HG02885 (cell line): ENCODE data around the gene RIPPLY3.
"Not testable (repeated sequence)": the region's sequence is repeated elsewhere in the genome, so short reads cannot be mapped to it uniquely, and the experiment has no call there.

Source experiments
- ATAC-seq: cut with Tn5 transposase; IDR thresholded peaks from one replicate; pipeline ENCODE4 v1.9.1; 2021; ENCODE audit warnings: mild to moderate bottlenecking; ENCODE audit not compliant: unreplicated experiment, poor library complexity

The RIPPLY3 gene

DNA sequence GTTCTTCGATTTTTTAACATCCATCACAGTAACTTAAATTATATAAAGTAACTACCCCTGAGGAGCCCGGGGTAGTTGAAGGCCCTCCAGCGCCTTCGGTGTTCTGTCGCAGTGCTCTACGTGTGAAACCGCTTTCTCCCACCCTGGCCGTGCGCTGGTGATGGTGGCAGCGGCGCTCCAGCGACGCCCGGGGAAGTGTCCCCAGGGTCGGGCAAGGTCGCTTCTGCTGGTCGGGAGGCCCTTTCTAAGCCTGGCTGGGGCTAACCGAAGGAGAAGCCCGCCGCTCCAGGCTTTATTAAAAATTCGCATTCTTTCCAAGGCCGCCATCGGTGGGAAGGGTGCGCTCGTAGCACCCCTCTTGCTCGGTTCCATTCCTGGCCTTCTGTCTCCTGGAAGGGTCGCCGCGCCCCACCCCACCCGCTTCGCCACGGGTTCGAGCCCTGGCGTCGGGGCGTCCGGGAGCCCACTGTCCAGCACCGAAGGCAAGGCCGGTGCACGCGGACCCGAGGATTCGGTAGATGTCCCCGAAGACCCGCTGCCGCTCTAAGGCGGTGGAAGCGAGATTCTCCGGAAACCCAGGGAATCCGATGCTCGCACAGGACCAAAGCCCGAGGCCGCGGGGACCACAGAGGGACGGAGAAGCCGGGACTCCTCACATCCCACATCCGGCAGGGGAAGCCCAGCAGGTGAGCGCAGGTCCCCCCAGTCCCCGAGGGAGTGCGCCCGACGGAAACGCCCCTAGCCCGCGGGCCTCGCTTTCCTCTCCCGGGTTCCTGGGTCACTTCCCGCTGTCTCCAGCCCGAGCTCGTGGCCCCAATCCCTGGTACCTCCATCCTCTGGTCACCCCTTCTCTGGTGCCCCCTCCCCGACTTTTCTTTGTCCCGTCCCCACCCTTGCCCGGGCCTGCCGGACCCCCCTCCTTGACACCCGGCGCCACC lies 685 bp upstream of the RIPPLY3 start:
- no peak for ATAC-seq

DNA sequence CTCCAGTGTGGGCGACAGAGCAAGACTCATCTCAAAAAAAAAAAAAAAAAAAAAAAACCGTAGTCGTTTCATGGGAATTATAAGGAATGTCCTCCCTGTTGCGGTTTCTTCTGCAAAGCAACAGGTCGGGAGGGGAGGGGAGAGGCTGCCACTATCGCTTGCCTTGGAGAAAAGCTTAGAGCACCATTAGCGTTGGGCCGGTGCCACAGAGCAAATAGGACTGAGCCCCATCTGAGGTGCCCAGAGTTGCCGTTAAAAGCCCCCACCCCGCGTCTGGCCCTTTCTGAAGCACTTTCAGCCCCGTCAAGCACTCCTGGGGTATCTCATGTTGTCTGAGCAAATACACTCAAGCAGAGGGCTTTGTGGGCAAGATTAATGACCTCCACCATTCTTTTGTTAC lies 2.2 kb downstream of the RIPPLY3 start:
- ATAC-seq, result no peak

- peak; percentile 86 for ATAC-seq
These were observed 3.3 kb downstream of the RIPPLY3 start for GRCh38 chr21:37009740-37010341.

DNA sequence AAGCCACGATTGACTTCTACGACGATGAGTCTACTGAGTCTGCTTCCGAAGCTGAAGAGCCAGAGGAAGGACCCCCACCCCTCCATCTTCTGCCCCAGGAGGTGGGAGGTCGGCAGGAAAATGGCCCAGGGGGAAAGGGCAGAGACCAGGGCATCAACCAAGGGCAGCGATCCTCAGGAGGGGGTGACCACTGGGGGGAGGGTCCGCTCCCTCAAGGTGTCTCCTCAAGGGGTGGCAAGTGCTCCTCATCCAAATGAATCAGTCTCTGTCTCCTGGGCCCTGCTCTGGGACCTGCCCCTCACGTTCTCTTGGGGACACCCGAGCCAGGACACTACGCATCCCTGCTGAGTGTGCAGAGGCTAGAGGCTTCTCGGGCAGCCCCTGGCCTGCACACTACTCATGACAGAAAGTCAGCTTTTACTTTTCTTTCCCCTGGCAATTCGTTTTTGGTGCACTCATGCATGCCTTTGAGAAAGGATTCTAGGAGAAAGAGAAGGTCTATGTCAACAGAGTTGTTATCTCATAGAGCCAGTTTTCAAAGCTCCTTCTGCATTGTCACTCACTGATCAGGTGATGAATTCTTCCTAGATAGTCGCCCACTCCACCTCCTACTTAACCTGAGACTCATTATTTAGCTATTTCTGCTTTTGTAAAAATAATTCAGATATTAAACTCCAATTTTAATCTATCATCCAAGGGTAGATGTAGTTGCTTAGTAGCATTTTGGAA lies 11.6 kb downstream of the RIPPLY3 start:
- ATAC-seq, result no peak

GRCh38 chr21:37026499-37026898 lies 20.0 kb downstream of the RIPPLY3 start:
- no peak for ATAC-seq

- ATAC-seq, result no peak
These were observed 22.1 kb downstream of the RIPPLY3 start for GRCh38 chr21:37028570-37028969.

GRCh38 chr21:37030864-37031263 lies 24.4 kb downstream of the RIPPLY3 start:
- no peak for ATAC-seq

DNA sequence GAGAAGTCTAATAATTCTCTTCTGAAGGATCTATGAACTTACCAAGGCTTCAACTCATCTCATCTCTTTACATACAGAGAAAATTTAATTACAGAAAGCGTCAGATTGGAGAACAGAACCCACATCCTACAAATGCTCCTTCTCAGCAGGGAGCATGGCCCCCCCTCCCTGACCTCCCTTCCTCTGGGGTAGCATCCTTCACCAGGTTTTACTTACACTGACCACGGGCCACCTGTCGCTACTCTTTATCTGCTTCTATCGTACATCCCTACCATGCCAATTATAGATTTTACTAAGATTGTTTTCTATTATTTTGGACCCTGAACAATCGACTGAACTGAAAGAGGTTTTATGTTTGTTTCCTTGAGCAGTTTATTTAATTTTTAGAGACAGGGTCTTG lies 25.8 kb downstream of the RIPPLY3 start:
- no peak for ATAC-seq

GRCh38 chr21:37032877-37033471 lies 26.5 kb downstream of the RIPPLY3 start:
- no peak for ATAC-seq

GRCh38 chr21:37034394-37034793 lies 27.9 kb downstream of the RIPPLY3 start:
- ATAC-seq, result not testable (repeated sequence)

- ATAC-seq, result no peak
These were observed 29.7 kb downstream of the RIPPLY3 start for GRCh38 chr21:37036177-37036576.

DNA sequence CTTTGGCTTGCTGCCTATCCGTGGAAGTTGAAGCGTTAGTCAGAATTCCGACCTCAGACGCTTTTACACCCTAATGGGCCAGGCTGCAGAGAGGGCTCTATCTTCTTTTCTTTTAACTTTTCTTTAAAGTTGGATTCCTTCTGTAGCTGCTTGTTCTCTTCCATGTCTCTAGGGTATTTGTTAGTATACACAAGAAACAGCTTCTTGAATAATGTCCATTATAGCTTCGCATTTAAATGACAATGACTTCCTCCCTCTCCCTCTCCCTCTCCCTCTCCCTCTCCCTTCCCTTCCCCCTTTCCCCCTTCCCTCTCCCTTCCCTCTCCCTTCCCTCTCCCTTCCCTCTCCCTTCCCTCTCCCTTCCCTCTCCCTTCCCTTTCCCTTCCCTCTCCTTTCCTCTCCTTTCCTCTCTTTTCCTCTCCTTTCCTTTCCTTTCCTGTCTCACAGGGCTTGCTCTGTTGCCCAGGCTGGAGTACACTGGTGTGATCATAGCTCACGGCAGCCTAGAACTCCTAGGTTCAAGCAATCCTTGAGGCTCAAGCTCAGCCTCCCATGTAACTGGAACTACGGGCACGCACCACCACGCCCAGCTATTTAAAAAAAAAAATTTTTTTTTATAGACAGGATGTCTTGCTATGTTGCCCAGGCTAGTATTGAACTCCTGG lies 33.0 kb downstream of the RIPPLY3 start:
- no peak for ATAC-seq

GRCh38 chr21:37040212-37040611 lies 33.7 kb downstream of the RIPPLY3 start:
- ATAC-seq, result no peak

DNA sequence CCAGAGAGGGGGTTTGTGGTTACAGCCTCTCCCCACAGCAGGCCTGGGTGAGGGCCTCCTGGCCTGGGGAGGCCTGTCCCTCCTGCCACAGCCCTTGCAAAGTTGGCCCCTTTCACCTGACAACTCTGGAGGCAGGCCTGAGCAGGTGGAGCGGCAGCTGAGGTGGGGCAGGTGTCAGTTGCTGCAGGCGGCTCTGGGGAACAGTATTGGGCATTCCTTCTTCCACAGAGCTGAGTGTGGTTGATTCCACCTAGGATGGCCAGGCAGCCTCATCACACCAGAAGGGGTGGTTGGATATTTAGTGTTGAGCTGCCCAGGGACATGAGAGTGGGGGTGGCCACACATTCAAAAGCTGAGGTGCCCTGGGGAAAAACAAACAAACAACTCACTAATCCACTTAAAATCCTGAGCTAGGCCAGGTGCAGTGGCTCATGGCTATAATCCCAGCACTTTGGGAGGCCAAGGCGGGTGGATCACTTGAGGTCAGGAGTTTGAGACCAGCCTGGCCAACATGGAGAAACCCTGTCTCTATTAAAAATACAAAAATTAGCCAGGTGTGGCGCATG lies 35.3 kb downstream of the RIPPLY3 start:
- ATAC-seq, result no peak

DNA sequence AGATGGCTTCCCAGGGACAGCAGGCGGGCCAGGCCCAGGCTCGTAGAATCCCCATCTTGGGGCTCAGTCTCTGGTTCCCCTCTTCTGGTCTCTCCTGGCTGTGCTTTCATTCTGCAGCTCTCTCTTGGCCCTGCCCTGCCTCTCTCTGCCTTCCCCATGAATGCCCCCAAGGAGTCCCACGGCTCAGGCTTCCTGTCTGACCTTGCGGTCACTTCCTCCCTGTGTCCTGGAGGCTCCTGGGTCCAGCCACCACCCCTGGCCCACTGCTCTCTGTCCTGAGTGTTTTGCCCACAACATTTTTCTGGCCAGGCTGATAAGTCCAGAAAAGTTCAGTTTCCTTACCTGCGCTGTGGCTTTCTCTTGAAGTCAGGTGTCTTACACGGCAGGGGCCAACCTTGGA lies 37.3 kb downstream of the RIPPLY3 start:
- no peak for ATAC-seq

DNA sequence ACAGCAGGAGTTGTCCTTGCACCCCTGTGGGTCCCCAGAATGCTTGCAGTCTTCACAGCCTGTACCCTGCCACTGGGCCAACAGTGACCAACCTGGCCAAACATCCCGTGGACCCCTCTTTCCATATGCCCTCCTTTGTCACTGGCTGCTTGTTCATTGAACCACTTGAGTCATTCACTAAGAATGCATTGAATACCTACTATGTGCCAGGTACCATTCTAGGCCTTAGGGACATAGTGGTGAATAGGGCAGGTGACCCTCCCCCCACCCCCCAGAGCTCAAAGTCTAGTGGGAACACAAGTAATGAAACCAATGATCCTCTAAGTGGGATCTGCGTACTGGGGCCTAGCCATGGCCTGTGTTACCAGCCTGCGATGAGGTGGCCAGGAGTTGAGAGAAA lies 38.1 kb downstream of the RIPPLY3 start:
- ATAC-seq, result no peak

DNA sequence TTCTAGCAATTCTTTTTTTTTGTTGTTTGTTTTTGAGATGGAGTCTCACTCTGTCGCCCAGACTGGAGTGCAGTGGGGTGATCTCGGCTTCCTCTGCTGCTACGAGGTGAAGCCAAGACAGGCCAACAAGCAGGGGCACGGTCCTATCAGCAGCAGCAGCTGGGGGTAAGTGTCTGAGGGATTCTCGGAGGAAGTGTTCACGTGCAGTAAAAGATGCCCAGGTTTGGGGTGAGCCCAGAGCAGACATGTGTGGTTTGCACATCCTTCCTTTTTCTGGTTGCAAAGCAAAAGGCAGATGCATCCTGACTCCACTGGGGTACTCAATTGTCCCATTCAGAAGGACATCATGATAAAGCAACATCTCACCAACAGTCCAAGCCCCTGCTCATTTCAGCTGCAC lies 38.6 kb downstream of the RIPPLY3 start:
- no peak for ATAC-seq

DNA sequence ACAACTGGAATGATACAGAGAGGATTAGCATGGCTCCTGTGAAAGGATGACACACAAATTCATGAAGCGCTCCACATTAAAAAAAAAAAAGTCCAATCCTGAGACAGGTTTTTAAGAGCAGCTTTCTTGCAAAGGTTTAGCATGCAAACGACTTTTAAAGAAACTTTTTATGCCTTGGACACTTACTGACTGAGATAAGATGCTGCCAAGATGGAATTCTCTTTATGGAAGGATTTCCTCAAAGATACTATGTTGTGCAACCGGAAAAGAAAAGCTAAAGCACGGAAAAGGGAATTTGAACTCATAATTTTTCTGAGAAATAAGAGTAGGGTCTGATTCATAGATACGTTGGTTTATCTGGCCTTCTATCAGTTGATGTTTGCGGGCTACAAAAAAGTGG lies 39.1 kb downstream of the RIPPLY3 start:
- ATAC-seq, result no peak

- no peak for ATAC-seq
These were observed 40.6 kb downstream of the RIPPLY3 start for GRCh38 chr21:37047079-37047478.

DNA sequence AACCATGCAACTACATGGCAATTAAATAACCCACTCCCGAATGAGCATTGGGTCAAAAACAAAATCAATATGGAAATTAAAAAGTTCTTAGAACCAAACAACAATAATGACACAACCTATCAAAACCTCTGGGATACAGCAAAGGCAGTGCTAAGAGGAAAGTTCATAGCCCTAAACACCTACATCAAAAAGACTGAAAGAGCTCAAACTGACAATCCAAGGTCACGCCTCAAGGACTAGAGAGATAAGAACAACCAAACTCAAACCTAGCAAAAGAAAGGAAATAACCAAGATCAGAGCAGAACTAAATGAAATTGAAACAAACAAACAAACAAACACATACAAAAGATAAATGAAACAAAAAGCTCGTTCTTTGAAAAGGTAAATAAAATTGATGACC lies 43.2 kb downstream of the RIPPLY3 start:
- ATAC-seq, result not testable (repeated sequence)
